HCT116 (cell line): ENCODE results near the gene NOS3.

ENCODE experiments used
- CTCF ChIP-seq, 3 experiments: fragments of 200-600 bp in 1 of 3; sonication (generic) in 1 of 3; IDR thresholded peaks in 2 of 3; conservative IDR thresholded peaks in 1 of 3; 2 replicates each; pipeline ENCODE4 v1.5.1; 2012 to 2017; ENCODE audit warnings: low read depth in 2 of 3, low read length in 2 of 3, antibody characterized with exemption in 1 of 3, borderline replicate concordance in 1 of 3, control low read depth in 1 of 3, mild to moderate bottlenecking in 1 of 3, mixed read lengths in 1 of 3, mixed run types in 1 of 3, moderate library complexity in 1 of 3; ENCODE audit not compliant: insufficient read depth in 1 of 3
- POLR2A ChIP-seq: IDR thresholded peaks from 2 replicates; pipeline ENCODE4 v1.7.0; 2011; ENCODE audit warnings: borderline replicate concordance; ENCODE audit not compliant: insufficient read depth, insufficient read length; ENCODE audit errors: extremely low read depth
- TCF7L2 ChIP-seq: IDR thresholded peaks from 2 replicates; pipeline ENCODE4 v1.7.0; 2011; ENCODE audit warnings: borderline replicate concordance, inconsistent platforms; ENCODE audit not compliant: insufficient read depth, insufficient read length; ENCODE audit errors: extremely low read depth
- TF ChIP-seq, protein P1 (sequence below): IDR thresholded peaks from 2 replicates; pipeline ENCODE4 v1.6.1; 2011; ENCODE audit warnings: mild to moderate bottlenecking, low read length, moderate library complexity; ENCODE audit not compliant: insufficient replicate concordance; ENCODE audit errors: extremely low read depth

GRCh38 chr7:150944066-150945042 is 46.5 kb upstream of the NOS3 start:
- TF ChIP-seq POLR2A, result no peak
- no peak for TF ChIP-seq TCF7L2
- TF ChIP-seq, protein P1, sequence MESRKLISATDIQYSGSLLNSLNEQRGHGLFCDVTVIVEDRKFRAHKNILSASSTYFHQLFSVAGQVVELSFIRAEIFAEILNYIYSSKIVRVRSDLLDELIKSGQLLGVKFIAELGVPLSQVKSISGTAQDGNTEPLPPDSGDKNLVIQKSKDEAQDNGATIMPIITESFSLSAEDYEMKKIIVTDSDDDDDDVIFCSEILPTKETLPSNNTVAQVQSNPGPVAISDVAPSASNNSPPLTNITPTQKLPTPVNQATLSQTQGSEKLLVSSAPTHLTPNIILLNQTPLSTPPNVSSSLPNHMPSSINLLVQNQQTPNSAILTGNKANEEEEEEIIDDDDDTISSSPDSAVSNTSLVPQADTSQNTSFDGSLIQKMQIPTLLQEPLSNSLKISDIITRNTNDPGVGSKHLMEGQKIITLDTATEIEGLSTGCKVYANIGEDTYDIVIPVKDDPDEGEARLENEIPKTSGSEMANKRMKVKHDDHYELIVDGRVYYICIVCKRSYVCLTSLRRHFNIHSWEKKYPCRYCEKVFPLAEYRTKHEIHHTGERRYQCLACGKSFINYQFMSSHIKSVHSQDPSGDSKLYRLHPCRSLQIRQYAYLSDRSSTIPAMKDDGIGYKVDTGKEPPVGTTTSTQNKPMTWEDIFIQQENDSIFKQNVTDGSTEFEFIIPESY, result no peak
- TF ChIP-seq CTCF (IDR thresholded peaks at IDR 0.05 in 2 of 3, conservative IDR thresholded peaks at IDR 0.05 in 1 of 3; ENCODE audit: borderline replicate concordance in 1 of 3, insufficient read depth in 1 of 3, low read depth in 2 of 3, low read length in 2 of 3), result no peak
